WTC11 (cell line): ENCODE data around the gene DAO. TPM values are rescaled to one million over a fixed set of nuclear protein-coding genes. Genes with fewer than 3 reads are reported as not detected.
"Not testable (repeated sequence)": the region's sequence is repeated elsewhere in the genome, so short reads cannot be mapped to it uniquely, and the experiment has no call there.

ENCODE experiments used
- ATAC-seq: fragments of 200-7000 bp; cut with Tn5 transposase; 2 replicates; pipeline ENCODE4 v1.10.0; 2021; ENCODE audit warnings: mild to moderate bottlenecking, moderate library complexity
- CTCF ChIA-PET: fragments of 300-600 bp; sonication (Branson Sonifier 250); formaldehyde crosslinking; loops from one replicate; lab custom pipeline; 2021; ENCODE audit warnings: antibody characterized with exemption; lab: Charles Lee
- POLR2A ChIA-PET: fragments of 350-600 bp; sonication (Branson Sonifier 250); formaldehyde crosslinking; loops from one replicate; lab custom pipeline; 2021; ENCODE audit warnings: antibody characterized with exemption; lab: Charles Lee
- DNase-seq: peaks from one replicate; pipeline ENCODE4 v3.0.0; 2021; ENCODE audit warnings: low spot score
- H3K27ac Mint-ChIP-seq: 2 replicates; pipeline ENCODE4 v1.8.0; 2021; ENCODE audit warnings: mixed read lengths
- H3K27me3 Mint-ChIP-seq: 2 replicates; pipeline ENCODE4 v1.8.0; 2021; ENCODE audit warnings: low read depth, mild to moderate bottlenecking, moderate library complexity, mixed read lengths
- H3K36me3 Mint-ChIP-seq: 2 replicates; pipeline ENCODE4 v1.8.0; 2021; ENCODE audit warnings: mixed read lengths
- H3K4me1 Mint-ChIP-seq: 2 replicates; pipeline ENCODE4 v1.8.0; 2022; ENCODE audit warnings: mixed read lengths
- H3K4me3 Mint-ChIP-seq: 2 replicates; pipeline ENCODE4 v1.8.0; 2021; ENCODE audit warnings: mild to moderate bottlenecking, moderate library complexity, mixed read lengths
- H3K9me3 Mint-ChIP-seq: 2 replicates; pipeline ENCODE4 v1.8.0; 2021; ENCODE audit warnings: mixed read lengths
- MXD4 ChIP-seq: fragments of 250-450 bp; sonication (Bioruptor Pico); IDR thresholded peaks from 2 replicates; pipeline ENCODE4 v1.8.0; 2021; ENCODE audit warnings: mild to moderate bottlenecking, moderate library complexity, borderline replicate concordance
- NFE2L1 ChIP-seq: sonication (generic); formaldehyde crosslinking; IDR thresholded peaks from 2 replicates; pipeline ENCODE4 v1.8.1; 2023; ENCODE audit warnings: missing genetic modification reagents
- NR2C2 ChIP-seq: sonication (generic); formaldehyde crosslinking; IDR thresholded peaks from 2 replicates; pipeline ENCODE4 v1.8.0; 2022; ENCODE audit warnings: mild to moderate bottlenecking, missing genetic modification reagents
- SMAD3 ChIP-seq: sonication (generic); formaldehyde crosslinking; IDR thresholded peaks from 2 replicates; pipeline ENCODE4 v1.8.0; 2022; ENCODE audit warnings: missing genetic modification reagents, mild to moderate bottlenecking, borderline replicate concordance
- ZNF416 ChIP-seq: fragments of 250-450 bp; sonication (Bioruptor Pico); IDR thresholded peaks from 2 replicates; pipeline ENCODE4 v1.9.0; 2021; ENCODE audit warnings: mild to moderate bottlenecking, inconsistent platforms
- ZNF425 ChIP-seq: fragments of 250-450 bp; sonication (Bioruptor Pico); conservative IDR thresholded peaks from 2 replicates; pipeline ENCODE4 v1.9.0; 2021; ENCODE audit warnings: mild to moderate bottlenecking
- total RNA-seq: library from RNA; stranded (reverse); gene quantifications from 3 replicates; pipeline ENCODE4 v1.2.3, GENCODE V29; 2021
- TF ChIP-seq, protein P1 (sequence below): sonication (generic); formaldehyde crosslinking; IDR thresholded peaks from 2 replicates; pipeline ENCODE4 v1.8.1; 2022; ENCODE audit warnings: low read depth, mild to moderate bottlenecking, moderate library complexity, missing genetic modification reagents, borderline replicate concordance
- TF ChIP-seq, protein P2 (sequence below): sonication (generic); formaldehyde crosslinking; IDR thresholded peaks from 2 replicates; pipeline ENCODE4 v1.8.0; 2022; ENCODE audit warnings: mild to moderate bottlenecking, missing genetic modification reagents
- TF ChIP-seq, protein P3 (sequence below): sonication (generic); formaldehyde crosslinking; IDR thresholded peaks from 2 replicates; pipeline ENCODE4 v1.8.1; 2022; ENCODE audit warnings: low read depth, missing genetic modification reagents, borderline replicate concordance
- TF ChIP-seq, protein P4 (sequence below): sonication (generic); formaldehyde crosslinking; IDR thresholded peaks from 2 replicates; pipeline ENCODE4 v1.8.1; 2023; ENCODE audit warnings: mild to moderate bottlenecking, moderate library complexity, missing genetic modification reagents

The DAO gene
- total RNA-seq, 1 experiment from 2014 or later: 0.17 TPM

DNA sequence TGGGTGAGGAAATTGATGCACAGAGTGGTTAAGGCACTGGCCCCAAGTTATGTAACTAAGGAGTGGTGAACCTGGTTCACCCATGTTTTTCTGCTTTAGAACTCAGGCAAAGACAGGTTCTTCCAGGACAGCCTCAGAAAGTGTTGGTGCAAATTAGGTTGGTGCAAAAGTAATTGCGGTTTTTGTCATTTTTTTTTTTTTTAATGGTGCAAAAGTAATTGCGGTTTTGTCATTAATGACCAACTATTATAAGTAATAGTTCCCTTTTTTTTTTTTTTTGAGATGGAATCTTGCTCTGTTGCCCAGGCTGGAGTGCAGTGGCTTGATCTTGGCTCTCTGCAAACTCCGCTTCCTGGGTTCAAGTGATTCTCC lies 17.3 kb upstream of the DAO start:
- no peak for ATAC-seq
- CTCF ChIA-PET: interaction anchor here (0.5 to 2.0 kb wide), 4 partner anchors 36 to 371 kb away, joined by 4 to 7 read pairs (median 5); no protein-coding TSS in a partner anchor
- peaks cover 4% of the 10 kb centered on the region; the same call in 1 of the 2 replicates for H3K27me3 Mint-ChIP-seq
- peaks cover 5% of the 10 kb centered on the region for H3K9me3 Mint-ChIP-seq
- H3K27ac Mint-ChIP-seq: no peak overlapping the region
- H3K4me3 Mint-ChIP-seq: no peak overlapping the region
- no peak for DNase-seq
- TF ChIP-seq, protein P1, sequence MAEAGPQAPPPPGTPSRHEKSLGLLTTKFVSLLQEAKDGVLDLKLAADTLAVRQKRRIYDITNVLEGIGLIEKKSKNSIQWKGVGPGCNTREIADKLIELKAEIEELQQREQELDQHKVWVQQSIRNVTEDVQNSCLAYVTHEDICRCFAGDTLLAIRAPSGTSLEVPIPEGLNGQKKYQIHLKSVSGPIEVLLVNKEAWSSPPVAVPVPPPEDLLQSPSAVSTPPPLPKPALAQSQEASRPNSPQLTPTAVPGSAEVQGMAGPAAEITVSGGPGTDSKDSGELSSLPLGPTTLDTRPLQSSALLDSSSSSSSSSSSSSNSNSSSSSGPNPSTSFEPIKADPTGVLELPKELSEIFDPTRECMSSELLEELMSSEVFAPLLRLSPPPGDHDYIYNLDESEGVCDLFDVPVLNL (CRISPR knock-in tag): no peak
- TF ChIP-seq, protein P2, sequence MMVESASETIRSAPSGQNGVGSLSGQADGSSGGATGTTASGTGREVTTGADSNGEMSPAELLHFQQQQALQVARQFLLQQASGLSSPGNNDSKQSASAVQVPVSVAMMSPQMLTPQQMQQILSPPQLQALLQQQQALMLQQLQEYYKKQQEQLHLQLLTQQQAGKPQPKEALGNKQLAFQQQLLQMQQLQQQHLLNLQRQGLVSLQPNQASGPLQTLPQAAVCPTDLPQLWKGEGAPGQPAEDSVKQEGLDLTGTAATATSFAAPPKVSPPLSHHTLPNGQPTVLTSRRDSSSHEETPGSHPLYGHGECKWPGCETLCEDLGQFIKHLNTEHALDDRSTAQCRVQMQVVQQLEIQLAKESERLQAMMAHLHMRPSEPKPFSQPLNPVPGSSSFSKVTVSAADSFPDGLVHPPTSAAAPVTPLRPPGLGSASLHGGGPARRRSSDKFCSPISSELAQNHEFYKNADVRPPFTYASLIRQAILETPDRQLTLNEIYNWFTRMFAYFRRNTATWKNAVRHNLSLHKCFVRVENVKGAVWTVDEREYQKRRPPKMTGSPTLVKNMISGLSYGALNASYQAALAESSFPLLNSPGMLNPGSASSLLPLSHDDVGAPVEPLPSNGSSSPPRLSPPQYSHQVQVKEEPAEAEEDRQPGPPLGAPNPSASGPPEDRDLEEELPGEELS: no peak
- TF ChIP-seq, protein P3, sequence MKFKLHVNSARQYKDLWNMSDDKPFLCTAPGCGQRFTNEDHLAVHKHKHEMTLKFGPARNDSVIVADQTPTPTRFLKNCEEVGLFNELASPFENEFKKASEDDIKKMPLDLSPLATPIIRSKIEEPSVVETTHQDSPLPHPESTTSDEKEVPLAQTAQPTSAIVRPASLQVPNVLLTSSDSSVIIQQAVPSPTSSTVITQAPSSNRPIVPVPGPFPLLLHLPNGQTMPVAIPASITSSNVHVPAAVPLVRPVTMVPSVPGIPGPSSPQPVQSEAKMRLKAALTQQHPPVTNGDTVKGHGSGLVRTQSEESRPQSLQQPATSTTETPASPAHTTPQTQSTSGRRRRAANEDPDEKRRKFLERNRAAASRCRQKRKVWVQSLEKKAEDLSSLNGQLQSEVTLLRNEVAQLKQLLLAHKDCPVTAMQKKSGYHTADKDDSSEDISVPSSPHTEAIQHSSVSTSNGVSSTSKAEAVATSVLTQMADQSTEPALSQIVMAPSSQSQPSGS (CRISPR knock-in tag): no peak
- TF ChIP-seq ZNF416 (no peak), ZNF425 (no peak)
- TF ChIP-seq, protein P4, sequence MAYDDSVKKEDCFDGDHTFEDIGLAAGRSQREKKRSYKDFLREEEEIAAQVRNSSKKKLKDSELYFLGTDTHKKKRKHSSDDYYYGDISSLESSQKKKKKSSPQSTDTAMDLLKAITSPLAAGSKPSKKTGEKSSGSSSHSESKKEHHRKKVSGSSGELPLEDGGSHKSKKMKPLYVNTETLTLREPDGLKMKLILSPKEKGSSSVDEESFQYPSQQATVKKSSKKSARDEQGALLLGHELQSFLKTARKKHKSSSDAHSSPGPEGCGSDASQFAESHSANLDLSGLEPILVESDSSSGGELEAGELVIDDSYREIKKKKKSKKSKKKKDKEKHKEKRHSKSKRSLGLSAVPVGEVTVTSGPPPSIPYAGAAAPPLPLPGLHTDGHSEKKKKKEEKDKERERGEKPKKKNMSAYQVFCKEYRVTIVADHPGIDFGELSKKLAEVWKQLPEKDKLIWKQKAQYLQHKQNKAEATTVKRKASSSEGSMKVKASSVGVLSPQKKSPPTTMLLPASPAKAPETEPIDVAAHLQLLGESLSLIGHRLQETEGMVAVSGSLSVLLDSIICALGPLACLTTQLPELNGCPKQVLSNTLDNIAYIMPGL (CRISPR knock-in tag): no peak
- H3K36me3 Mint-ChIP-seq: peaks cover 3% of the 10 kb centered on the region; the same call in 1 of the 2 replicates
- H3K4me1 Mint-ChIP-seq: peaks cover 25% of the 10 kb centered on the region
- POLR2A ChIA-PET: no interaction called here

GRCh38 chr12:108865169-108865568 lies 14.7 kb upstream of the DAO start:
- TF ChIP-seq NR2C2 (no peak), MXD4 (no peak), NFE2L1 (no peak), SMAD3 (CRISPR knock-in tag) (no peak)
- TF ChIP-seq, all 79 proteins: peak for 0

GRCh38 chr12:108866083-108866482 lies 13.8 kb upstream of the DAO start:
- POLR2A ChIA-PET, H3K27ac Mint-ChIP-seq, ATAC-seq, DNase-seq, H3K9me3 Mint-ChIP-seq, H3K27me3 Mint-ChIP-seq, H3K4me1 Mint-ChIP-seq, CTCF ChIA-PET, H3K4me3 Mint-ChIP-seq, H3K36me3 Mint-ChIP-seq: not testable (repeated sequence)

More at GRCh38 chr12:108865169-108865568, 14.7 kb upstream of the DAO start:
- DNase-seq: no peak
- H3K9me3 Mint-ChIP-seq: peaks cover 5% of the 10 kb centered on the region
- no peak overlapping the region for H3K4me3 Mint-ChIP-seq
- H3K4me1 Mint-ChIP-seq: peaks cover 6% of the 10 kb centered on the region
- peaks cover 3% of the 10 kb centered on the region; the same call in 1 of the 2 replicates for H3K36me3 Mint-ChIP-seq
- no peak for ATAC-seq
- no peak overlapping the region for H3K27ac Mint-ChIP-seq
- ChIA-PET POLR2A (no interaction called here), CTCF (no interaction called here)
- H3K27me3 Mint-ChIP-seq: peaks cover 2% of the 10 kb centered on the region; the same call in 1 of the 2 replicates
